Neural progenitor cell (in vitro differentiated cells): ENCODE measurements around the gene PRKCH.
"Not testable (repeated sequence)": the region's sequence is repeated elsewhere in the genome, so short reads cannot be mapped to it uniquely, and the experiment has no call there.

Source experiments
- CTCF ChIP-seq: fragments of 200-600 bp; sonication (generic); IDR thresholded peaks from 2 replicates; pipeline ENCODE4 v1.5.1; 2017; ENCODE audit warnings: antibody characterized with exemption, mild to moderate bottlenecking
- EZH2 ChIP-seq: fragments of 200-600 bp; sonication (generic); IDR thresholded peaks from 2 replicates; pipeline ENCODE4 v1.6.1; 2017; ENCODE audit warnings: antibody characterized with exemption, mild to moderate bottlenecking, moderate library complexity

- TF ChIP-seq CTCF, EZH2: not testable (repeated sequence)
Measured at GRCh38 chr14:61415934-61416333, 94.6 kb downstream of the PRKCH start.
